Fibroblast of skin of back (primary cell): ENCODE results near the gene SLC15A5. TPM values are rescaled to one million over a fixed set of nuclear protein-coding genes. Genes with fewer than 3 reads are reported as not detected.

ENCODE experiments used
- DNase-seq: peaks from one replicate; pipeline ENCODE4 v3.0.0-alpha.2; 2013
- polyA plus RNA-seq, 2 experiments: library from polyadenylated mRNA; unstranded; fragments of 120-200 nt; gene quantifications; one replicate each; pipeline ENCODE4 v1.2.1, GENCODE V29; 2013; ENCODE audit not compliant: insufficient read length in 2 of 2

Gene SLC15A5
- polyA plus RNA-seq (2013, experiment 1 of 2; ENCODE audit: insufficient read length): not detected
- polyA plus RNA-seq (2013, experiment 2 of 2; ENCODE audit: insufficient read length): not detected

GRCh38 chr12:16277585-16277984 lies at the start of gene SLC15A5:
TSS of gene SLC15A5 (minus strand) at chr12:16277685. CDS start at chr12:16277685, 0 bp downstream.
- DNase-seq: no peak

- DNase-seq: no peak
Observed at GRCh38 chr12:16325426-16325825, 47.9 kb upstream of the SLC15A5 start.

GRCh38 chr12:16324772-16325171 lies 47.3 kb upstream of the SLC15A5 start:
- no peak for DNase-seq

GRCh38 chr12:16324272-16324671 lies 46.8 kb upstream of the SLC15A5 start:
- DNase-seq: no peak

- DNase-seq: no peak
Observed at GRCh38 chr12:16323638-16324037, 46.2 kb upstream of the SLC15A5 start.

GRCh38 chr12:16323010-16323409 lies 45.5 kb upstream of the SLC15A5 start:
- peak; percentile 57 for DNase-seq

GRCh38 chr12:16310934-16311333 lies 33.4 kb upstream of the SLC15A5 start:
- DNase-seq: no peak

- no peak for DNase-seq
Observed at GRCh38 chr12:16307856-16308475, 30.5 kb upstream of the SLC15A5 start.

- DNase-seq: no peak
Observed at GRCh38 chr12:16303939-16304338, 26.5 kb upstream of the SLC15A5 start.

GRCh38 chr12:16300736-16301135 lies 23.3 kb upstream of the SLC15A5 start:
- no peak for DNase-seq

- peak; percentile 35 for DNase-seq
Observed at GRCh38 chr12:16300122-16300521, 22.6 kb upstream of the SLC15A5 start.

GRCh38 chr12:16299403-16299802 lies 21.9 kb upstream of the SLC15A5 start:
- DNase-seq: no peak

- no peak for DNase-seq
Observed at GRCh38 chr12:16297521-16297920, 20.0 kb upstream of the SLC15A5 start.

GRCh38 chr12:16294376-16294956 lies 17.0 kb upstream of the SLC15A5 start:
- no peak for DNase-seq

- no peak for DNase-seq
Observed at GRCh38 chr12:16291032-16291431, 13.5 kb upstream of the SLC15A5 start.

GRCh38 chr12:16285586-16285985 lies 8.1 kb upstream of the SLC15A5 start:
- DNase-seq: peak; percentile 28

GRCh38 chr12:16282978-16283377 lies 5.5 kb upstream of the SLC15A5 start:
- no peak for DNase-seq

GRCh38 chr12:16282081-16282480 lies 4.6 kb upstream of the SLC15A5 start:
- DNase-seq: no peak

- peak; percentile 52 for DNase-seq
Observed at GRCh38 chr12:16281157-16281556, 3.7 kb upstream of the SLC15A5 start.

GRCh38 chr12:16272222-16272621 lies 5.3 kb downstream of the SLC15A5 start:
- DNase-seq: no peak

- no peak for DNase-seq
Observed at GRCh38 chr12:16271062-16271461, 6.4 kb downstream of the SLC15A5 start.

GRCh38 chr12:16269946-16270345 lies 7.5 kb downstream of the SLC15A5 start:
- no peak for DNase-seq

GRCh38 chr12:16266085-16266484 lies 11.4 kb downstream of the SLC15A5 start:
- DNase-seq: no peak

GRCh38 chr12:16261944-16262475 lies 15.5 kb downstream of the SLC15A5 start:
- no peak for DNase-seq
